ENCODE measurements around the gene ACOX1.

Gene ACOX1

GRCh38 chr17:75933808-75934207, 45.2 kb downstream of the ACOX1 start:
- DNase-seq (ENCODE audit: low spot score) = no peak

- DNase-seq (ENCODE audit: low spot score) = no peak
Measured at GRCh38 chr17:75932852-75933251, 46.1 kb downstream of the ACOX1 start.

- no peak for DNase-seq (ENCODE audit: low spot score)
Measured at GRCh38 chr17:75931062-75931461, 47.9 kb downstream of the ACOX1 start.

- no peak for DNase-seq (ENCODE audit: low spot score)
Measured at GRCh38 chr17:75927286-75927922, 51.6 kb downstream of the ACOX1 start.

DNA sequence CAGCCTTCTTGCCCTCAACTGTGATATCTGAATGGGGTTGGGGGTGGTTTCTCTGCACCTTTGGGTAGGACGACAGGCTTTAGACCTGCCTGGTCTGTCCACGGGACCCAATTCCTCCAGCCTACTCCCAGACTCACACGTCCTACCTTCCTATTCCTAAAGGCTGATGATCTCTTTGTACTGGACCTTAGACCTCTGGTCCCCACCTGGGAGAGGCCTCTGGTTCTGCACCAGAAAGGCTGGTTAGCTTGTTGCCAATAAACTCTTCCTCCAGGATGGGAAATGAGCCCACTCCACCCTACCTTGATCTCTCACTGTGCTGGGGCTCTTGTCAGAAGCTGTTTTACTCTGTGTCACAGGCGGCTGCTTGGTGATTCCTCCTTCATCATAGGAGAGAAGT, 52.5 kb downstream of the ACOX1 start:
- DNase-seq (ENCODE audit: low spot score) = no peak

DNA sequence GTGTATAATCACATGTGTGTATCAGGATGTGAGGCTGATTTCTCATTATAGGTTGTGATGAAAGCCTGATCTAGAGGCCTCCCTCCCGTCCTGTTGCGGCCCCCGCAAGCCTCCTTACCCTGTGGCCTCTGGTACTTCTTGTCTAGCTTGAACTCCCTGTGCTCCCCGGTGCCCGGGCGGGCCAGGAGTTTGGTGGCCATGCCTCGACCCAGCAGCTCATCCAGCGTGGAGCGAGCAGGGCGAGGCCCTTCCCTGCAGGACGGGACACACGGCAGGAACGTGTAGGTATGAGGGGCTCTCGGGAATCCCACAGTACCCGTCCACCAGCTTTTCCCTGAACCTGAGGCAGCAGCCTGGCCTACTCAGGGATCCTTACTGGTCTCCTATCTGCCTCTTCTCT, 53.1 kb downstream of the ACOX1 start:
- no peak for DNase-seq (ENCODE audit: low spot score)

- DNase-seq (ENCODE audit: low spot score) = no peak
Measured at GRCh38 chr17:75925103-75925502, 53.9 kb downstream of the ACOX1 start.

DNA sequence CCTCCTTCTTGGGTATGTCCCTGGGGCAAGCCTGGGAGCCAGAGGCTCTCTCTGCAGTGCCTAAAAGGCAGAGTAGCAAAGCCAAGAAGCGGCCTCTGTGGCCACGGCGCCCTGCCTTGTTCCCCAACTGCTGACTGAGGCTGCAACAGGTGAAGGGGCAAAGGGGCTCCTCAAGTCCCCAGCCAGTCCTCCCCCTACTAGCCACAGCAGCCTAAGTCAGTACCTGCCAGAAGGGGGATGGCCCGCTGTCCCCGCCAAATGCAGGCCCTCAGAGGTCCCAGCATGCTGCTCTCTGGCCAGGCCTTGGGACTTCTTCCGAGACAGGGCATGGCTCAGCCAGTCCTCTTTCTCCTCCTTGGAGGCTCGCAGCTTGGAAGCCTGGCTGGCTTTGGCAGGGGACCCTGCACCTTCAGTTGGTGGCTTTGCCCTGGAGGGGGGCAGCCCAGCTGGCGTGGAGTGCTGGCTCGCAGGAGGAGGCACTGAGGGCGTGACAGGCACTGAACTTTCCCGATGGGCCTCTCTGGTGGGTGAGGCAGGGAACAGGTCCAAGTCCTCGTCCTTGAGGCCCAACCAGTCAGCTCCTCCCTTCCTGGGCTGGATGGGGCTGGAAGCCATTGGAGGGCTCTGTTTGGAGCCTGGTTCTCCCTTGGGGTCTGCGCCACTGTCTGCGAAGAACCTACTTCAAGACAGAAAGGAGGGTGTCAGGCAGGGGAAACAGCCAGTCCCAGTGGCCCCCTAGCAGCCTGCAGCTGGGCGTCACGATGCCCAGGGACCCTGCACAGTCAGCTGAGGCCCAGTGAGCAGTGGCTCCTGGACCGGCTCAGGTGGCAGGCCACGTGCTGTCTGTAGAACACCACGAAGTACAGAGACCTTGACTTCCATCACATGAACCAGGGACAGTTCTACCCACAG, 55.7 kb downstream of the ACOX1 start:
- no peak for DNase-seq (ENCODE audit: low spot score)

DNA sequence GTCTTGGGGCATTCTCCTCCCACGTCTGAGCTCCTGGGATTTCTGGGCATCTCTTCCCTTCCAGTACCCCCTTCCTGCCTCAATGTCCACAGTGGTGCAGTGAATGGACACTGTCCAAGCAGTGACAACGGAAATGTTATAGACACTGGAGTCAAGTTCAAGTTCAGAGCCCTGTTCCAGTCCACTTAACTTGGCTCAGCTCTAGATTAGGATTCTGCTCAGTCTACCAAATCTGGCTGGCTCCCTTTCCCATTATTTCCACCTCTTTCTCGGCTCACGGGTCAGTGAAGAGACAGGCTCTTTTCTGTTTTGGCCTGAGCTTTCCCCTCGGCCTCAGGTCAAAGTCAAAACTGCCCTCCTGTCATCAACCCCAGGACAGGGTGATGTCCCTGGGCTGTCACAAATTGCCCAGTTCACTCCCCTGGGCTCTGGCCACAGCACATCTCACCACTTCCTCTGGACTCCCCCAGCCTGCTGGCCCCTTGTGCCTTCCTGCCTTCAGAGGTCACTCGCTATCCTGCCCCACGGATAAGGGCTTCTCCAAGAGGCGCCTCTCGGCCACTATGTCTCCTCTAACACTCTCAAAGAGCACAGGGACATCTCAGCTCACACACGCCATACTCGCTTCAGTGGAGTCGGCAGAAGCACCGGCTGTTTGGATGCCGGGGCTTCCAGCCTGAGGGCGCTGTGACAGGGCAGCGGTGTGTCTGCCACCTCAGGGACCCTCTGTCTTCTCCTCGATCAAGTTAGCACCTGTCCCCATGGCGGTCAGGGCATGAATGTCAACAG, 56.6 kb downstream of the ACOX1 start:
- DNase-seq (ENCODE audit: low spot score) = no peak

DNA sequence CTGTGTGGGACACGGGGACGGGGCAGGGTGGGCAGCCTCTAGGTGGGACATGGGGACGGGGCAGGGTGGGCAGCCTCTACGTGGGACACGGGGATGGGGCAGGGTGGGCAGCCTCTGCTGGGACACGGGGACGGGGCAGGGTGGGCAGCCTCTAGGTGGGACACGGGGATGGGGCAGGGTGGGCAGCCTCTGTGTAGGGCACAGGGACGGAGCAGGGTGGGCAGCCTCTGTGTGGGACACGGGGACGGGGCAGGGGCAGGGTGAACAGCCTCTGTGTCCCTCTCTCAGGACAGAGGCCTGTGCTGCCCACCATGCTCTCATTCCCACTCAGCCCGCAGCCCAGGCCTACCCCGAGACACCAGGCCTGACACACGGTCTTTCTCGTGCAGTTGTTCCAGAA, 57.4 kb downstream of the ACOX1 start:
- DNase-seq (ENCODE audit: low spot score) = no peak

GRCh38 chr17:75920045-75920560, 58.9 kb downstream of the ACOX1 start:
- no peak for DNase-seq (ENCODE audit: low spot score)

DNA sequence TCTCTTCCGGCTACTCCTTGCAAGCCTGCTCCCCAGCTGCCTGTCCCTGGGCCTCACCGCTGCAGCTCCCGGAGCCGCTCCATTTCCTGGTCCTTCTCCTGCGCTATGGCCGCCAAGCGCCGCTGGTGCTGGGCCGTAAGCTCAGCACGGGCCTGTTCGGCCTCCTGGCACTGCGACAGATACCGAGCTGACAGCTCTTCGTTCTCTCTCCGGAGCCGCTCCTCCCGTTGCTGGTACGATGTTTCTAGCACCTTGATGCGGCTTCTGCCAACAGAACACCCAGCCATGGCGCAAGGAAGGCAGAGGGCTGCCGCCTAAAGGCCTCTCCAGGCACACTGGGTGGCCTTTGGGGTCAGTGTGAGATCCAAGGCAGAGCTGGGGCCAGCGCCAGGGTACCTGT, 59.4 kb downstream of the ACOX1 start:
- no peak for DNase-seq (ENCODE audit: low spot score)

DNA sequence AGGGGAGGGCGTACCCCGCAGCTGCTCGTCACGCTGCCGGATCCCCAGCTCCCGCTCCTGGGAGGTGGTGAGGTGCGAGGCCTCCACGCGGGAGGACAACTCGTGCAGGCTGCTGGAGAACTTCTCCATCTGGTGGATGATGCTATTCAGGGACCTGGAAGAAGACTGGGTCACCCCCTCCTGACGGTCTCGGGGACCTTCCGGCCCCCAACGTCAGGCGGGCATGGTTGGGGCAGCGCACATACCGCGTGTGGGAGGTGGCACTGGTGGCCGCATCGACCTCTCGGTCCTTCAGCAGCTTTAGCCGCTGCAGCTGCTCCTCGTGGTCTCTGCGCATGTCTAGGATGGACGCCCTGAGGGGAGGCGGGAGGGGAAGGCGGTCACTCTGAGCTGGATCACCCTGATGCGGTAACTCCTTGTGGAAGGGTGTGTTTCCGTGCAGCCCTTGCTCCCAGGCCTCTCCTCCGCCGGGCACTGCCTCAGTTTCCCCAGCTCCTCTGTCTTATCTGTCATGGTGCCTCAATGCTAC, 61.0 kb downstream of the ACOX1 start:
- no peak for DNase-seq (ENCODE audit: low spot score)

- DNase-seq (ENCODE audit: low spot score) = no peak
Measured at GRCh38 chr17:75917141-75917916, 61.6 kb downstream of the ACOX1 start.

GRCh38 chr17:75915268-75915667, 63.7 kb downstream of the ACOX1 start:
- no peak for DNase-seq (ENCODE audit: low spot score)

GRCh38 chr17:75914643-75915267, 64.2 kb downstream of the ACOX1 start:
- DNase-seq (ENCODE audit: low spot score) = no peak

GRCh38 chr17:75913537-75914210, 65.3 kb downstream of the ACOX1 start:
- no peak for DNase-seq (ENCODE audit: low spot score)

- DNase-seq (ENCODE audit: low spot score) = no peak
Measured at GRCh38 chr17:75910699-75911098, 68.3 kb downstream of the ACOX1 start.

- DNase-seq (ENCODE audit: low spot score) = no peak
Measured at GRCh38 chr17:75909812-75910274, 69.1 kb downstream of the ACOX1 start.

All from left forelimb (tissue), 1 donor.